GM12878 (cell line): ENCODE data around the gene PHGDH. TPM values are rescaled to one million over a fixed set of nuclear protein-coding genes. Genes with fewer than 3 reads are reported as not detected.

ENCODE experiments used
- ATAC-seq: fragments of 200-7000 bp; cut with Tn5 transposase; 3 replicates; pipeline ENCODE4 v1.9.1; 2020; ENCODE audit warnings: mild to moderate bottlenecking, moderate library complexity
- BruUV-seq: library from RNA; stranded (reverse); fragments of 400-500 nt; replicated peaks from 2 replicates; lab custom pipeline; 2021; lab: Mats Ljungman, UMichigan
- CTCF ChIA-PET: fragments of 300-600 bp; sonication (Branson Sonifier 250); formaldehyde crosslinking; extraction: SDS; loops from one replicate; lab custom pipeline; 2021; ENCODE audit warnings: inconsistent platforms; lab: Yijun Ruan, JAX
- POLR2A ChIA-PET: fragments of 350-600 bp; formaldehyde crosslinking; extraction: SDS; loops from one replicate; lab custom pipeline; 2021; ENCODE audit warnings: inconsistent platforms; lab: Charles Lee
- RAD21 ChIA-PET: fragments of 300-600 bp; sonication (Branson Sonifier 250); formaldehyde crosslinking; loops from one replicate; lab custom pipeline; 2023; ENCODE audit warnings: antibody characterized with exemption; ENCODE audit not compliant: unreplicated experiment; lab: Charles Lee
- SMC1A ChIA-PET: fragments of 300-600 bp; sonication (Branson Sonifier 250); formaldehyde crosslinking; loops from one replicate; lab custom pipeline; 2023; ENCODE audit not compliant: unreplicated experiment, uncharacterized antibody; lab: Charles Lee
- DNase-seq: peaks from one replicate; pipeline ENCODE4 v3.0.0-alpha.2; 2011; ENCODE audit warnings: low read depth, low spot score
- FAIRE-seq: peaks from 3 replicates; lab custom pipeline; 2011; peaks lifted over from hg19 to GRCh38; lab: Jason Lieb, UNC
- H2AFZ ChIP-seq: 2 replicates; pipeline ENCODE4 v1.6.0; 2011; ENCODE audit warnings: low read depth, low read length, control low read depth; ENCODE audit not compliant: control insufficient read depth
- H3K27ac ChIP-seq: 2 replicates; pipeline ENCODE4 v1.5.1; 2011; ENCODE audit warnings: control low read depth; ENCODE audit not compliant: control insufficient read depth, insufficient read depth
- H3K27me3 ChIP-seq, 2 experiments: replicated peaks in 1 of 2; 2 replicates each; pipeline versions ENCODE4 v1.6.0 to v1.6.1; 2011; ENCODE audit warnings: low read length in 1 of 2; ENCODE audit not compliant: control insufficient read depth in 2 of 2, insufficient read depth in 2 of 2
- H3K36me3 ChIP-seq, 2 experiments: 2 replicates each; pipeline ENCODE4 v1.5.1; 2011; ENCODE audit warnings: low read length in 1 of 2; ENCODE audit not compliant: control insufficient read depth in 2 of 2, insufficient read depth in 2 of 2
- H3K4me1 ChIP-seq: 2 replicates; pipeline ENCODE4 v1.6.1; 2011; ENCODE audit warnings: mild to moderate bottlenecking, low read length, moderate library complexity, mixed read lengths; ENCODE audit not compliant: control insufficient read depth, insufficient read depth
- H3K4me2 ChIP-seq: 2 replicates; pipeline ENCODE4 v1.6.0; 2011; ENCODE audit warnings: control low read depth; ENCODE audit not compliant: control insufficient read depth, insufficient read depth
- H3K4me3 ChIP-seq: fragments of 200-600 bp; sonication (generic); 2 replicates; pipeline ENCODE4 v1.5.1; 2016
- H3K79me2 ChIP-seq: 2 replicates; pipeline ENCODE4 v1.6.0; 2011; ENCODE audit warnings: low read length; ENCODE audit not compliant: control insufficient read depth, insufficient read depth
- H3K9ac ChIP-seq: 2 replicates; pipeline ENCODE4 v1.8.0; 2011; ENCODE audit warnings: low read length, control low read depth, mixed read lengths; ENCODE audit not compliant: control insufficient read depth, insufficient read depth
- H3K9me3 ChIP-seq: replicated peaks from 3 replicates; pipeline ENCODE4 v1.5.1; 2011; ENCODE audit warnings: mild to moderate bottlenecking, low read length; ENCODE audit not compliant: control insufficient read depth, insufficient read depth
- H4K20me1 ChIP-seq: 2 replicates; pipeline ENCODE4 v1.6.0; 2011; ENCODE audit not compliant: control insufficient read depth, insufficient read depth
- CBFB ChIP-seq: IDR thresholded peaks from 2 replicates; pipeline ENCODE4 v1.6.1; 2016; ENCODE audit warnings: antibody characterized with exemption, low read depth
- EZH2 ChIP-seq: IDR thresholded peaks from 2 replicates; pipeline ENCODE4 v1.6.1; 2012; ENCODE audit warnings: low read depth, mild to moderate bottlenecking, control low read depth, inconsistent platforms, low read length, borderline replicate concordance; ENCODE audit not compliant: control insufficient read depth
- FOXM1 ChIP-seq: IDR thresholded peaks from 2 replicates; pipeline ENCODE4 v1.6.1; 2012; ENCODE audit warnings: low read depth, mild to moderate bottlenecking, inconsistent platforms, low read length, moderate library complexity
- IKZF1 ChIP-seq: fragments of 450-650 bp; conservative IDR thresholded peaks from 2 replicates; pipeline ENCODE4 v1.6.1; 2017; ENCODE audit warnings: antibody characterized with exemption, mild to moderate bottlenecking
- IRF4 ChIP-seq: IDR thresholded peaks from 2 replicates; pipeline ENCODE4 v1.6.1; 2011; ENCODE audit warnings: low read depth, low read length
- LARP7 ChIP-seq: fragments of 450-650 bp; IDR thresholded peaks from 2 replicates; pipeline ENCODE4 v1.6.1; 2017; ENCODE audit warnings: mild to moderate bottlenecking
- MEF2A ChIP-seq: IDR thresholded peaks from 2 replicates; pipeline ENCODE4 v1.6.1; 2011; ENCODE audit warnings: low read depth, mild to moderate bottlenecking, low read length, moderate library complexity; ENCODE audit not compliant: insufficient read depth
- RCOR1 ChIP-seq: conservative IDR thresholded peaks from 2 replicates; pipeline ENCODE4 v1.6.1; 2012; ENCODE audit warnings: low read depth, low read length, improper control_type of control experiment
- RELA ChIP-seq: fragments of 450-650 bp; IDR thresholded peaks from 2 replicates; pipeline ENCODE4 v1.8.0; 2014; ENCODE audit warnings: borderline replicate concordance; ENCODE audit not compliant: partially characterized antibody
- TARDBP ChIP-seq: IDR thresholded peaks from 2 replicates; pipeline ENCODE4 v1.6.1; 2016; ENCODE audit warnings: borderline replicate concordance
- ZNF592 ChIP-seq: fragments of 450-650 bp; IDR thresholded peaks from 2 replicates; pipeline ENCODE4 v1.6.1; 2017; ENCODE audit warnings: mild to moderate bottlenecking, moderate library complexity
- WGBS: methylation state at CpG from one replicate; pipeline ENCODE4 v1.1.6; 2016; ENCODE audit warnings: low lambda C conversion rate; ENCODE audit not compliant: insufficient replicate concordance, insufficient coverage; ENCODE audit errors: missing lambda C conversion rate; 5-methylcytosine and 5-hydroxymethylcytosine counted together
- in situ Hi-C: fragments of 300-500 bp; cut with MboI; formaldehyde crosslinking; loops from 9 replicates; pipeline ENCODE4 v1.14.3; 2018; ENCODE audit warnings: mixed read lengths
- intact Hi-C: fragments of 100-400 bp; cut with micrococcal nuclease; formaldehyde crosslinking; loops from one replicate; pipeline ENCODE4 v1.14.2; 2022; ENCODE audit not compliant: unreplicated experiment
- polyA plus RNA-seq, 11 experiments: library from polyadenylated mRNA; depleted of rRNA in 4 of 11; unstranded in 6 of 11; stranded (reverse) in 5 of 11; fragments of >200 nt; fragmentation: Nextera tagmentation in 4 of 11; fragmentation: Illumina TruSeq in 1 of 11; extraction: Ambion mirVana in 4 of 11; extraction: Trizol in 1 of 11; gene quantifications; 1 replicate in 1 of 11; 2 replicates in 10 of 11; pipeline versions ENCODE4 v1.2.1 to v1.2.3, GENCODE V29; 2011 to 2016; ENCODE audit warnings: inconsistent platforms in 2 of 11, missing spikeins in 2 of 11, low read depth in 1 of 11
- total RNA-seq, 4 experiments: library from RNA; depleted of rRNA in 3 of 4; stranded (reverse); fragments of >200 nt in 3 of 4; fragmentation: Illumina TruSeq in 1 of 4; extraction: Trizol in 1 of 4; gene quantifications; 2 replicates each; pipeline versions ENCODE4 v1.2.1 to v1.2.3, GENCODE V29; 2013 to 2021

The PHGDH gene
- total and polyA plus RNA-seq, 10 of the 15 experiments (the other 5 are each of a cell fraction or from before 2014, with no cell fraction given), result 3.9 to 47.8 (median 25.9) TPM

- BruUV-seq, result no TSS peak
- Histone ChIP-seq H3K79me2 (no peaks in the 10 kb centered on the region), H3K27ac (no peak overlapping the region), H3K4me1 (no peaks in the 10 kb centered on the region), H3K9me3 (no peaks in the 10 kb centered on the region), H3K36me3 (no peaks in the 10 kb centered on the region), H4K20me1 (no peaks in the 10 kb centered on the region), H2AFZ (no peak overlapping the region), H3K9ac (no peak overlapping the region), H3K27me3 (peaks cover 0 to 10% of the 10 kb centered on the region in 2 experiments; a peak in 2 of 4 replicates), H3K4me2 (no peak overlapping the region), H3K4me3 (no peak overlapping the region)
- ChIA-PET POLR2A (no interaction called here), CTCF (no interaction called here), SMC1A (no interaction called here), RAD21 (no interaction called here)
- ATAC-seq, result no peak
- no peak for TF ChIP-seq IRF4
- TF ChIP-seq MEF2A, result no peak
- no peak for FAIRE-seq
- 4% methylated on average over 7 of the region's 7 CpGs for WGBS
- in situ Hi-C loops, result loop anchor here (5.0 kb wide), 1 partner anchor 32 kb away; no protein-coding TSS in a partner anchor
- no peak for DNase-seq
- intact Hi-C loops, result no loop called here
Measured at GRCh38 chr1:119774746-119775490, 63.2 kb downstream of the PHGDH start.

GRCh38 chr1:119778359-119778758, 66.6 kb downstream of the PHGDH start:
- Histone ChIP-seq H3K79me2 (no peaks in the 10 kb centered on the region), H2AFZ (no peak overlapping the region), H3K9ac (no peak overlapping the region), H3K9me3 (no peaks in the 10 kb centered on the region), H3K27me3 (peaks cover 0 to 4% of the 10 kb centered on the region in 2 experiments; a peak in 2 of 4 replicates), H3K27ac (no peak overlapping the region), H4K20me1 (0 out of 2 replicates have a peak, but pooled peaks cover 2% of the 10 kb centered on the region), H3K4me1 (no peaks in the 10 kb centered on the region), H3K36me3 (no peaks in the 10 kb centered on the region), H3K4me3 (no peak overlapping the region), H3K4me2 (no peak overlapping the region)
- WGBS, result 50% methylated on average over 6 of the region's 6 CpGs
- no TSS peak for BruUV-seq
- SMC1A ChIA-PET, result no interaction called here
- in situ Hi-C loops (no loop called here), intact Hi-C loops (no loop called here)
- POLR2A ChIA-PET, result no interaction called here
- DNase-seq (no peak), ATAC-seq (no peak), FAIRE-seq (no peak)
- RAD21 ChIA-PET, result no interaction called here
- CTCF ChIA-PET, result no interaction called here
- TF ChIP-seq CBFB (no peak), TARDBP (no peak), IKZF1 (no peak), ZNF592 (no peak), RCOR1 (no peak), RELA (no peak), LARP7 (no peak), EZH2 (no peak), FOXM1 (no peak)
